ENCODE results near the gene CPA5.

Gene CPA5

GRCh38 chr7:130377178-130377577, 32.6 kb downstream of the CPA5 start:
- DNase-seq = peak in 8 of 58 donors; percentile 10 to 52 (median 22)

GRCh38 chr7:130379019-130379418, 34.4 kb downstream of the CPA5 start:
- DNase-seq = no peak

GRCh38 chr7:130379532-130379920, 34.9 kb downstream of the CPA5 start:
- no peak for DNase-seq

DNA sequence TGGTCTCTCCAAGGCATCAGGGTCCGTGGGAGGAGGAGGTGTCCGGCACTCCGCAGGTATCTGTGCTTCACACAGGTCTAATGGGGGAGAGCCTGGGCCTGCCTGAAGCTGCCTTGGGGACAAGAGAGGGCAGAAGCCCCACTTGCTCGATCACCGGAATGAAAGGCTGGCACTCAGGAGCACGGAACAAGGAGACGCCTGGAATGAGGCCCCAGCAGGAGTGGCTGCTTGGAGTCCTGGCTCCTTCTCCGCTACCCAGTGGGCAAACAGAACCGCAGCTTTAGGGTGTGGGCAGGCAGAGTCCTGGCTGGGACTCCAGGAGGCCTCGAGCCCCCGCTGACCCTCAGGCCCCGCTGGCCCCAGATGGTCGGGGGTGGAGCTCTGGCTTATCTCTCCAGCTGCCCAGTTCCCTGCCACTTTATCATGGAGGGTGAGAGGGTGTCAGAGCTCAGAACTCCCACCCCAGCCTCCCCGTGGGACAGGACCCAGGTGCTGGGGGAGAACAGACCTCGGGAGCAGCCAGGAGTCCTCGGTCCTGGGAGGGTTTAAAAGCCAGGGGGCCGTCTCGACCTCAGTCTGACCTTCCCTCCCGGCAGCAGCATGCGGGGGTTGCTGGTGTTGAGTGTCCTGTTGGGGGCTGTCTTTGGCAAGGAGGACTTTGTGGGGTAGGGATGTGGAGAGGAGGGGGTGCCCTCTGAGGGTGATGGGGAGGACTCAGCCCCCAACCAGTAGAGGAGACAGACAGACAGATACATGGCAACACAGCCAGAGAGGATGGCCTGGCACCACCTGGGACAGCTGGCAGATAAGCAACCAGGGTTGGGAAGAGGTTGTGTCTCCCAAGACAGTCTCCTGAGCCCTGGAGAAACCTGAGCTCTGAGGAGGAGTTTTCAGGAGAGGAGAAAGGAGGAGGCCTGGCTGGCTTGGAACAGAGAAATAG, 35.6 kb downstream of the CPA5 start, which contains the start of gene CPA1:
Gene CPA1, plus strand, starts transcription at position 574 of the 940 bp plus-strand sequence. Its CDS starts 27 bp downstream, at position 601.
- DNase-seq = no peak

GRCh38 chr7:130380861-130381455, 36.3 kb downstream of the CPA5 start:
- DNase-seq = no peak

DNA sequence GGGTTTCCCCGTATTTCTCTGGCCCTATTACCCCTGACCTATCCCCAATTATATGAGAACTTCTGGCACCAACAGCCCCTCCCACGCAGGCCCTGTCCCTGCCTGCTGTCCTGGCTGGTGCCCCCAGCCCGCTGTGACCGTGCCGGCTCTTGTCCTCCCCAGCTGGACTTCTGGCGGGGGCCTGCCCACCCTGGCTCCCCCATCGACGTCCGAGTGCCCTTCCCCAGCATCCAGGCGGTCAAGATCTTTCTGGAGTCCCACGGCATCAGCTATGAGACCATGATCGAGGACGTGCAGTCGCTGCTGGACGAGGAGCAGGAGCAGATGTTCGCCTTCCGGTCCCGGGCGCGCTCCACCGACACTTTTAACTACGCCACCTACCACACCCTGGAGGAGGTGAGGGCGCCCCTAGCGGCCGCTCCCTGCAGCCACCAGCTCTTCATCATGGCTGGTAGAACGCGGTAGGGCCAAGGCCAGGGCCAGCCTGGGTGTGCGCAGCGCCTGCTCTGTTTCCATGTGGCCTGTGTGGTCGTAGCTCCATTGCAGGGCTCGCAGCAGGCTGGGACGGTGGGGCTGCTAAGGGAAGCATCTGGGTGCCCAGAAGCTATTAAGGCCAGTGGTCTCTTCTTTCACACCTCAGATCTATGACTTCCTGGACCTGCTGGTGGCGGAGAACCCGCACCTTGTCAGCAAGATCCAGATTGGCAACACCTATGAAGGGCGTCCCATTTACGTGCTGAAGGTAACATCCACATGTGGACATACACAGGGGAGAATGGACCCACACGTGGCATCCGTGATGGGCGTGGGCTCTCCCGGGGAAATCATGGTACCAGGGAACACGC, 37.1 kb downstream of the CPA5 start:
- DNase-seq = no peak

DNA sequence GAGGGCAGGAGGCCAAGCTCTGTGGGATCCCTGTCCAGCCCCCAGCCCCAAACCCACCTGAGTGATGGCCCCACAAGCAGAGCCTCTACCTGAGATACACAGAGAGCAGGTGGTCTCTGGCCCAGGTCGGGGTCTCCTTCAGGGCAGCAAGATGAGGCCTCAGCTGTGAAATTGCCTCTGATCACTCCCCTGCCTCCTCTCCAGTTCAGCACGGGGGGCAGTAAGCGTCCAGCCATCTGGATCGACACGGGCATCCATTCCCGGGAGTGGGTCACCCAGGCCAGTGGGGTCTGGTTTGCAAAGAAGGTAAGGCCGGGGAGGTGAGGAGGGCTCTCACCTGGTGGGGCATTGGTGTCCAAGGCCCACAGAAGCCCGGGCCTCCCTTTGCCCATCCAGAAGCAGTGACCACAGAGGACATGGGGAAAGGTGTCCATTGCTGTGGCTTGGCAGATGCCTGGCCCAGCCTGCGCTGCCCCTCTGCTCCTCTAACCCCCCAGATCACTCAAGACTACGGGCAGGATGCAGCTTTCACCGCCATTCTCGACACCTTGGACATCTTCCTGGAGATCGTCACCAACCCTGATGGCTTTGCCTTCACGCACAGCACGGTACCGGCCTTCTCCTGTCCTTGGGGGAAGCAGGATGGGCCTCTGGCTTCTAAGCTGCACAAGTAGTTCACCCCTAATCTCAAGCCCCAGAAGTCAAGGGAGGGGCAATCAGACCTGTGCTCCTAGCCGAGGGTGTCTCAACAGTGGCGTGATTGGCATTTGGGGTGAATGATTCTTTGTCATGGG, 38.8 kb downstream of the CPA5 start:
- no peak for DNase-seq

GRCh38 chr7:130384371-130384801, 39.8 kb downstream of the CPA5 start:
- DNase-seq = no peak

DNA sequence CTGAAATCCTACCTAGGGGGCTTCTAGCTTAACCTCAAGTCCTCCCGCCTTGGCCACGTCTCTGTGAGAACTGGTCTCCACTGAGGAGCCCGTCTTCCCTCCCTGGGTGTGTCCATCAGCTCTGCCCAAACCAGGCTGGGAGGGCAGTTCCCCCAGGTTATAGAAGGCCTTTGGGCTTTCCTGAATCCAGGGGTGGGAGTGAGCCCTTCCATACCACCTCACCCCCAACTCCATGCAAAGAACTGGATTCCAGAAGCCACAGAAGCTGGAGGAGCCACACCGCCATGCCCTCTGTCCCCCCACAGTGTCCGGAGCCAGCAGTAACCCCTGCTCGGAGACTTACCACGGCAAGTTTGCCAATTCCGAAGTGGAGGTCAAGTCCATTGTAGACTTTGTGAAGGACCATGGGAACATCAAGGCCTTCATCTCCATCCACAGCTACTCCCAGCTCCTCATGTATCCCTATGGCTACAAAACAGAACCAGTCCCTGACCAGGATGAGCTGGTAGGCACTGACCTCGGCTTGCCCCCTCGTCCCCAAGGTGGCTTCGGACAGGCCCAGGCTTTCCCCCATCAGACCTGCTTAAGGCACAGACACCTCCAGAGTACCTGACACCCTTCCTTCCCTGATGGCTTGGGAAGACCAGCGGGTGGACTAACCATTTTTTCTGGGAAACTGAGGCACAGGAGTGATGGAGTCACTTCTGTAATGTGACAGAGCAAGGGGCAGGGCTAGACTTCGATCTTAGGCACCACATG, 40.4 kb downstream of the CPA5 start:
- no peak for DNase-seq

GRCh38 chr7:130385600-130386066, 41.0 kb downstream of the CPA5 start:
- DNase-seq = no peak

DNA sequence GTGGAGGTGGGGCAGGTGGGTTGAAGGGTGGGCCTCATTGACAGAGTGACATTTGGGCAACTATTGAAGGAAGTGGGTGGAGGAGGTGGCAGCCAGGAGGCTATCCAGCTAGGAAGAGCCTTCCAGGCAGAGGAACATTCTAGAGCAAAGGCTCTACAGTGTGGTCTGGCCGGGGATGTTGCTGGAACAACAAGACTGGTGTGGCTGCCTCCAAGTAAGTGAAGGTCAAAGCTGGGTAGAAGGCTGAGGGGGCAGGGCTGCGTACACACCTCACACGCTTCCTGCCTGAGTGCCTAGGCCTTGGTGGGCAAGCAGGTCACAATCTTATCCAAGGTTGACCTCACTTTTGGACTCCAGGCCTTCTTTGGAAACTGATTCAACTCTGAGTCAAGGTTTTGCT, 42.3 kb downstream of the CPA5 start:
- no peak for DNase-seq

DNA sequence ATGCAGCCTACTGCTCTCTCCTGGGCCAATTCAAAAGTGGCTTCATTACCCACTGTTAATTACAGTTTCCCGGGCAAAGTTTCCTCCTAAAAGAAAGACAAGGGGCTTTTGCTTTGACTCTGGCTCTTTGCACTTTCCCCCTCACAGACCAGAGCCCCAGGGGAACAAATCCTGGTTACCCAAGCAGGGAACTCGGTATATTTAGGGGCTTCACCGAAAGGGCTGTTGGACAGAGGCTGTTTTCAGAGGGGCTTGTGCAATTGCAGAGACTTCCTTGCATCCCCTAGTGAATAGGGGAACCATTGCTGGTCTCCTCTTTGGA, 42.7 kb downstream of the CPA5 start:
- DNase-seq = no peak

DNA sequence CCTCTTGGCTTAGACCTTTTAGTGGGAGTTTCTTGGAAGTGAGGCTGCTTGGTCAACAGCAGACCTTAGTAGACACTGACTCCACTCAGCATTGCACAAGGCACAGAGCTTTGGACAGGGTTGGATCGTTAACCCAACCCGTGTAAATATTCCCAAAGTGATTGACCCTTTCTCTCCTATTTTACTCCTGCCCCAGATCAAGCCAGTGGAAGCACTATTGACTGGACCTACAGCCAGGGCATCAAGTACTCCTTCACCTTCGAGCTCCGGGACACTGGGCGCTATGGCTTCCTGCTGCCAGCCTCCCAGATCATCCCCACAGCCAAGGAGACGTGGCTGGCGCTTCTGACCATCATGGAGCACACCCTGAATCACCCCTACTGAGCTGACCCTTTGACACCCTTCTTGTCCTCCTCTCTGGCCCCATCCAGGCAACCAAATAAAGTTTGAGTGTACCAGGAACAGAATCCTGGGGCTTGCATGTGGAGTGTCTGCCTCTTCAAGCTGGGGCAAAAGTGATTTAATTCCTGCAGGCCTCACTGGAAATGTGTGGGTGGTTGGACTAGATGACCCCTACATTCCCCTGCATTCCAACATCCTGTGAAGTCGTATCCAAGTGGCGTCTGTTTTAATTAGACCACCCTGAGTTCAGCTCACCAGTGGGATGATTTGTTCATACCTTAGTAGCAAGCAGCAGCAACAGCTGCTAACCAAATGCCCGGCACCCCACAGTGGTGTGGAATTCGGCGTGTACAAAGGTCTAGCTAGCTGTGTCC, 43.2 kb downstream of the CPA5 start:
- DNase-seq = no peak

GRCh38 chr7:130388671-130389070, 44.1 kb downstream of the CPA5 start:
- DNase-seq = no peak

GRCh38 chr7:130390486-130390885, 45.9 kb downstream of the CPA5 start:
- DNase-seq = no peak

GRCh38 chr7:130393101-130393561, 48.5 kb downstream of the CPA5 start:
- DNase-seq = peak in 3 of 58 donors; percentile 10 to 23 (median 15)

GRCh38 chr7:130393841-130394411, 49.3 kb downstream of the CPA5 start:
- DNase-seq = no peak

DNA sequence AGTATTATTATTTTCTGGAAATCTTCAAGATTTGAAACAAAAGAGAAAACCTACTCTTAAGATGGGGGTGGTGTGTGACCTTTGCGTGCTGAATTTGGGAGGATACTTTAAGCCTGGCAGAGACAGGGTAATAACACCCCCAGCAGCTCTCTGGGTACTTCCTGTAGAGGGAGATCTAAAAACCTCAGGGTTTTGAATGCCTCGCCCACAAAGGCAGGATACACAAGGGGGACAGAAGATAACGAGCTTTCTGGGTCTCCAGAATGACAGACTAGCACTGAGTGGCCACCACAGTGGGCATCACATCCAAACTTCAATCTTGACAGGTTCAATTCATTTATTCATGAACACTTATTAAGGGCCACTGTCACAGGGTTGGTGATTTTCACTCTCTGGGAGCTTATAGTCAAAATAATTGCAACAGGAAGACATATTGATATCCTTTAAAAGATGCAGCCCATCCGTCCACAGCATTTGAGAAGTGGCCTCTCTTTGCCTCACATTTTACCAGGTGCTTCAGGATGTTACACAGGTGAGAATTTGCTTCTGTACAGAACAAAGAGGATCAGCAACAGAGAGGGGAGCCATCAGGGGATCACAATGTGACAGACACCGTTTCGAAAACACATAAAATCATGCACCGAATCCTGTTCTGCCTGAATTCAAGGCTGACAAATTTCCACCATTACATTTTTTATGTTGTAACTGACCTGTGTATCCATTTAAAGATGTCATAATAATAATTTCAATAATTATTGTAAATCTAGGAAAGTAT, 50.0 kb downstream of the CPA5 start:
- no peak for DNase-seq
